Thyroid gland (tissue), 4 donors: ENCODE results near the gene KRTAP20-3. TPM values are rescaled to one million over a fixed set of nuclear protein-coding genes. Genes with fewer than 3 reads are reported as not detected.

Experiments used
- DNase-seq, 2 donors: peaks; one replicate each; pipeline ENCODE4 v3.0.0-alpha.2; 2019
- H3K27ac ChIP-seq, 3 donors: fragments of 200-600 bp; sonication (generic); 1 replicate in 2 of 3; 2 replicates in 1 of 3; pipeline ENCODE4 v1.5.1; 2016 to 2019; ENCODE audit warnings: mild to moderate bottlenecking in 1 of 3, moderate library complexity in 1 of 3
- H3K27me3 ChIP-seq: fragments of 200-600 bp; sonication (generic); one replicate; pipeline ENCODE4 v1.5.1; 2019
- H3K36me3 ChIP-seq, 2 donors: fragments of 200-600 bp; sonication (generic); one replicate each; pipeline ENCODE4 v1.5.1; 2016 to 2019
- H3K4me1 ChIP-seq, 2 donors: fragments of 200-600 bp; sonication (generic); one replicate each; pipeline ENCODE4 v1.5.1; 2017 to 2019
- H3K4me3 ChIP-seq, 3 donors: fragments of 200-600 bp; sonication (generic); replicated peaks in 1 of 3; 1 replicate in 2 of 3; 2 replicates in 1 of 3; pipeline ENCODE4 v1.5.1; 2016; ENCODE audit warnings: mild to moderate bottlenecking in 1 of 3
- H3K9me3 ChIP-seq: fragments of 200-600 bp; sonication (generic); one replicate; pipeline ENCODE4 v1.5.1; 2017
- POLR2A ChIP-seq, 2 donors: fragments of 450-650 bp; IDR thresholded peaks; one replicate each; pipeline ENCODE4 v1.6.1; 2017; ENCODE audit warnings: antibody characterized with exemption in 2 of 2, mild to moderate bottlenecking in 2 of 2, moderate library complexity in 1 of 2
- WGBS, 2 donors: methylation state at CpG; one replicate each; pipeline ENCODE4 v1.1.5; 2017; 5-methylcytosine and 5-hydroxymethylcytosine counted together
- intact Hi-C: fragments of 100-400 bp; cut with DNase I; formaldehyde crosslinking; loops from one replicate; pipeline ENCODE4 v1.15.1; 2023
- small RNA-seq: library from RNA; depleted of rRNA; stranded (forward); fragments of <200 nt; gene quantifications from one replicate; pipeline ENCODE3, GENCODE V24; 2016
- total RNA-seq, 4 donors: library from RNA; depleted of rRNA; stranded (reverse); fragments of >200 nt; gene quantifications; one replicate each; pipeline ENCODE4 v1.2.3, GENCODE V29; 2016
- TF ChIP-seq, protein P1 (sequence below), 6 experiments: fragments of 200-600 bp in 3 of 6; fragments of 450-650 bp in 3 of 6; sonication (generic) in 3 of 6; IDR thresholded peaks; one replicate each; pipeline ENCODE4 v1.5.1; 2016 to 2019; ENCODE audit warnings: antibody characterized with exemption in 6 of 6, mild to moderate bottlenecking in 2 of 6, inconsistent platforms in 1 of 6, moderate library complexity in 1 of 6

The KRTAP20-3 gene
- total RNA-seq, 4 donors from 2014 or later = not detected

DNA sequence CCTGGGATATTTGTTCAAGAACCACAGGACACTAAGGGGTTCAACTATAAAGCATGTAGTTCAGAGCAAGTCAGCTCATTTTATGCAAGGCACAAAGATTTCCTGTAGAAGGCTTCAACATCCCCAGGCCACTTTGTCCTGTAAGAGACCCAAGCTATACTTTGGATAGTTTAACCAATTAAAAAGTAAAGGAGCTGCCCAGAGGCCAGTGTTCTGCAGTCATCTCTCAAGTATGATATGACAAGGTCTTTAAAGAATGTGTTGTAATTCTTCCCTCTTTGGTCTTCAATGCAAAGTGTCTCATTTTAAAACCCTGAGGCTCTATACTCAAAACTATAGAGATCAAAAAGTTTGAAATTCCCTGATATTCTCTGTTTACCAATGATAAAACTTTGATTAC is 34.1 kb downstream of the KRTAP20-3 start:
- no peaks in the 10 kb centered on the region for H3K27me3 ChIP-seq
- intact Hi-C loops = no loop called here
- H3K4me3 ChIP-seq = no peak overlapping the region
- no peak for DNase-seq
- no peaks in the 10 kb centered on the region for H3K4me1 ChIP-seq
- TF ChIP-seq, protein P1, sequence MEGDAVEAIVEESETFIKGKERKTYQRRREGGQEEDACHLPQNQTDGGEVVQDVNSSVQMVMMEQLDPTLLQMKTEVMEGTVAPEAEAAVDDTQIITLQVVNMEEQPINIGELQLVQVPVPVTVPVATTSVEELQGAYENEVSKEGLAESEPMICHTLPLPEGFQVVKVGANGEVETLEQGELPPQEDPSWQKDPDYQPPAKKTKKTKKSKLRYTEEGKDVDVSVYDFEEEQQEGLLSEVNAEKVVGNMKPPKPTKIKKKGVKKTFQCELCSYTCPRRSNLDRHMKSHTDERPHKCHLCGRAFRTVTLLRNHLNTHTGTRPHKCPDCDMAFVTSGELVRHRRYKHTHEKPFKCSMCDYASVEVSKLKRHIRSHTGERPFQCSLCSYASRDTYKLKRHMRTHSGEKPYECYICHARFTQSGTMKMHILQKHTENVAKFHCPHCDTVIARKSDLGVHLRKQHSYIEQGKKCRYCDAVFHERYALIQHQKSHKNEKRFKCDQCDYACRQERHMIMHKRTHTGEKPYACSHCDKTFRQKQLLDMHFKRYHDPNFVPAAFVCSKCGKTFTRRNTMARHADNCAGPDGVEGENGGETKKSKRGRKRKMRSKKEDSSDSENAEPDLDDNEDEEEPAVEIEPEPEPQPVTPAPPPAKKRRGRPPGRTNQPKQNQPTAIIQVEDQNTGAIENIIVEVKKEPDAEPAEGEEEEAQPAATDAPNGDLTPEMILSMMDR (IDR thresholded peaks at IDR 0.05) = no peak
- no peak for TF ChIP-seq POLR2A (IDR thresholded peaks at IDR 0.05)
- H3K27ac ChIP-seq = no peak overlapping the region
- no peaks in the 10 kb centered on the region for H3K36me3 ChIP-seq
- no peaks in the 10 kb centered on the region for H3K9me3 ChIP-seq

DNA sequence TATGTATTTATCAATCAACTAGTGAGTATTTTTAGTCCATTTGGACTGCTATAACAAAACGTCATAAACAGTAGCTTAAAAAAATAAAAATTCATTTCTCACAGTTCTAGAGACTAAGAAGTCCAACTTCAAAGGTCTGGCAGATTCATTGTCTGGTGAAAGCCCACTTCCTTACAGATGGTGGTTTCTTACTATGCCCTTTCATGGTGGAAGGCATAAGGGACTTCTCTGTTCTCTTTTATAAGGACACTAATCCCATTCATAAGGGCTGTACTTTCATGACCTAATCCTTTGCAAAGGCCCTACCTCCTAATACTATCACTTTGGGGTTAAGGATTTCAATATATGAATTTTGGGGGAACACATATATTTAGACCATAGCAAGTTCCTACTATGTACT is 37.9 kb downstream of the KRTAP20-3 start:
- H3K4me1 ChIP-seq = no peaks in the 10 kb centered on the region
- no peaks in the 10 kb centered on the region for H3K9me3 ChIP-seq
- H3K27ac ChIP-seq = no peak overlapping the region
- no peaks in the 10 kb centered on the region for H3K27me3 ChIP-seq
- WGBS, 2 donors = 46 to 48% methylated on average over 1 of the region's 1 CpG
- H3K4me3 ChIP-seq = no peak overlapping the region
- DNase-seq = no peak
- intact Hi-C loops = no loop called here
- H3K36me3 ChIP-seq = no peaks in the 10 kb centered on the region
- TF ChIP-seq POLR2A (IDR thresholded peaks at IDR 0.05) = no peak
- TF ChIP-seq, protein P1 (IDR thresholded peaks at IDR 0.05) = no peak

GRCh38 chr21:30684506-30684905 is 41.8 kb downstream of the KRTAP20-3 start:
- Histone ChIP-seq H3K36me3 (no peaks in the 10 kb centered on the region), H3K27ac (no peak overlapping the region), H3K9me3 (no peaks in the 10 kb centered on the region), H3K4me3 (no peak overlapping the region), H3K27me3 (no peaks in the 10 kb centered on the region), H3K4me1 (no peaks in the 10 kb centered on the region)
- TF ChIP-seq POLR2A (IDR thresholded peaks at IDR 0.05) = no peak
- TF ChIP-seq, protein P1 (IDR thresholded peaks at IDR 0.05) = no peak
- DNase-seq = no peak
- 60 to 72% methylated on average over 6 of the region's 6 CpGs for WGBS, 2 donors
- intact Hi-C loops = no loop called here

DNA sequence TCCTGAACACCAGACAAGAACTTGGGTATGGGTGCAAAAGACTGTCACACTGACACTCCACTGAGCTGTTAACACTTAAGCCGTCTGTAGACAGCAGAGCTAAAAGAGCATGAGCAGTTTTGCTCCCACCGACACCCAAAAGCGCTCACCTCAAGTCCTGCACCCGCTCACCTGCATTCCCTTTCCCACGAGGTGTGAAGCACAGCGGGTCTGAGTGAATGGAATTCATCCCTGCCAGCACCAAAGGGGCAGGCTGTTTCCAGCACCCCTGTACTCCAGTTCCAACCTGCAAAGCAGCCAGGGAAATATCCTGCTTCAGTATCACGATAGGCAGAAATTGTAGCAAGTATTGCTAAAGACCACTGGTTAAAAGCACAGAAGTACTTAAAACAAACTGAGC is 47.2 kb downstream of the KRTAP20-3 start:
- intact Hi-C loops = no loop called here
- H3K9me3 ChIP-seq = no peaks in the 10 kb centered on the region
- 64 to 72% methylated on average over 7 of the region's 7 CpGs for WGBS, 2 donors

More for the DNA sequence above, 47.2 kb downstream of the KRTAP20-3 start:
- TF ChIP-seq, protein P1 (IDR thresholded peaks at IDR 0.05) = no peak
- no peak for TF ChIP-seq POLR2A (IDR thresholded peaks at IDR 0.05)
- DNase-seq = no peak
- no peaks in the 10 kb centered on the region for H3K36me3 ChIP-seq
- no peak overlapping the region for H3K27ac ChIP-seq
- no peaks in the 10 kb centered on the region for H3K4me1 ChIP-seq
- no peaks in the 10 kb centered on the region for H3K27me3 ChIP-seq
- no peak overlapping the region for H3K4me3 ChIP-seq

Small RNAs within 50 kb of the gene (small RNA-seq; reads per million reads assigned to genes)
- gene KRTAP20-1 = not detected
- not detected for gene KRTAP20-3
- gene KRTAP20-4 = not detected
- gene KRTAP22-1 = not detected

Other genes starting within 250 kb of the KRTAP20-3 start
- gene KRTAP13-1, start 246.8 kb upstream of the KRTAP20-3 start, total RNA-seq = not detected
- not detected for gene KRTAP13-3, start 216.9 kb upstream of the KRTAP20-3 start, total RNA-seq
- not detected for gene KRTAP13-4, start 212.6 kb upstream of the KRTAP20-3 start, total RNA-seq
- gene KRTAP15-1, start 202.6 kb upstream of the KRTAP20-3 start, total RNA-seq = not detected
- not detected for gene KRTAP19-1, start 162.5 kb upstream of the KRTAP20-3 start, total RNA-seq
- not detected for gene KRTAP19-2, start 155.4 kb upstream of the KRTAP20-3 start, total RNA-seq
- not detected for gene KRTAP19-3, start 150.9 kb upstream of the KRTAP20-3 start, total RNA-seq
- not detected for gene KRTAP19-4, start 145.7 kb upstream of the KRTAP20-3 start, total RNA-seq
- not detected for gene KRTAP19-5, start 140.7 kb upstream of the KRTAP20-3 start, total RNA-seq
- gene KRTAP19-6, start 101.0 kb upstream of the KRTAP20-3 start, total RNA-seq = not detected
- not detected for gene KRTAP19-7, start 81.5 kb upstream of the KRTAP20-3 start, total RNA-seq
- gene KRTAP22-2, start 52.5 kb upstream of the KRTAP20-3 start, total RNA-seq = not detected
- not detected for gene KRTAP6-3, start 50.4 kb upstream of the KRTAP20-3 start, total RNA-seq
- not detected for gene KRTAP6-2, start 44.0 kb upstream of the KRTAP20-3 start, total RNA-seq
- gene KRTAP22-1, start 41.8 kb upstream of the KRTAP20-3 start, total RNA-seq = not detected
- not detected for gene KRTAP6-1, start 28.9 kb upstream of the KRTAP20-3 start, total RNA-seq
- not detected for gene KRTAP20-1, start 26.4 kb upstream of the KRTAP20-3 start, total RNA-seq
- not detected for gene KRTAP20-4, start 22.2 kb upstream of the KRTAP20-3 start, total RNA-seq
- not detected for gene KRTAP20-2, start 7.7 kb upstream of the KRTAP20-3 start, total RNA-seq
- not detected for gene KRTAP21-3, start 75.9 kb downstream of the KRTAP20-3 start, total RNA-seq
- not detected for gene KRTAP21-2, start 104.4 kb downstream of the KRTAP20-3 start, total RNA-seq
- gene KRTAP21-1, start 112.6 kb downstream of the KRTAP20-3 start, total RNA-seq = not detected
- gene KRTAP8-1, start 170.4 kb downstream of the KRTAP20-3 start, total RNA-seq = not detected
- gene KRTAP7-1, start 186.9 kb downstream of the KRTAP20-3 start, total RNA-seq = not detected
- not detected for gene KRTAP11-1, start 238.7 kb downstream of the KRTAP20-3 start, total RNA-seq